GM23248 (cell line): ENCODE measurements around the gene FCN1. TPM values are rescaled to one million over a fixed set of nuclear protein-coding genes. Genes with fewer than 3 reads are reported as not detected.

Experiments
- DNase-seq: peaks from one replicate; pipeline ENCODE4 v3.0.0-alpha.2; 2015
- H2AFZ ChIP-seq: fragments of 200-600 bp; sonication (generic); 2 replicates; pipeline ENCODE4 v1.6.1; 2016; ENCODE audit warnings: antibody characterized with exemption
- H3F3A ChIP-seq: fragments of 200-600 bp; sonication (generic); 2 replicates; pipeline ENCODE4 v1.6.1; 2016; ENCODE audit warnings: mild to moderate bottlenecking, antibody characterized with exemption, mixed run types; ENCODE audit not compliant: insufficient read depth
- H3K27ac ChIP-seq: fragments of 200-600 bp; sonication (generic); 2 replicates; pipeline ENCODE4 v1.5.1; 2016; ENCODE audit warnings: mild to moderate bottlenecking
- H3K27me3 ChIP-seq: fragments of 200-600 bp; sonication (generic); replicated peaks from 2 replicates; pipeline ENCODE4 v1.6.1; 2016; ENCODE audit warnings: mild to moderate bottlenecking; ENCODE audit not compliant: insufficient read depth
- H3K36me3 ChIP-seq: fragments of 200-600 bp; sonication (generic); 2 replicates; pipeline ENCODE4 v1.6.1; 2016; ENCODE audit warnings: low read depth, mild to moderate bottlenecking
- H3K4me1 ChIP-seq: fragments of 200-600 bp; sonication (generic); 2 replicates; pipeline ENCODE4 v1.6.1; 2016; ENCODE audit warnings: mild to moderate bottlenecking; ENCODE audit not compliant: insufficient read depth
- H3K4me2 ChIP-seq: fragments of 200-600 bp; sonication (generic); one replicate; pipeline ENCODE4 v1.6.1; 2016; ENCODE audit warnings: mild to moderate bottlenecking; ENCODE audit not compliant: unreplicated experiment
- H3K4me3 ChIP-seq: fragments of 200-600 bp; sonication (generic); 2 replicates; pipeline ENCODE4 v1.5.1; 2016; ENCODE audit warnings: mild to moderate bottlenecking
- H3K79me2 ChIP-seq: fragments of 200-600 bp; sonication (generic); 2 replicates; pipeline ENCODE4 v1.6.1; 2016; ENCODE audit warnings: mild to moderate bottlenecking; ENCODE audit not compliant: insufficient read depth
- H3K9ac ChIP-seq: fragments of 200-600 bp; sonication (generic); 2 replicates; pipeline ENCODE4 v1.6.1; 2016; ENCODE audit warnings: mild to moderate bottlenecking
- H3K9me2 ChIP-seq: fragments of 200-600 bp; sonication (generic); 2 replicates; pipeline ENCODE4 v1.6.1; 2016; ENCODE audit warnings: mixed run types, mild to moderate bottlenecking, moderate library complexity; ENCODE audit not compliant: insufficient read depth
- H3K9me3 ChIP-seq: fragments of 200-600 bp; sonication (generic); one replicate; pipeline ENCODE4 v1.6.1; 2017; ENCODE audit warnings: low read depth
- H4K20me1 ChIP-seq: fragments of 200-600 bp; sonication (generic); 2 replicates; pipeline ENCODE4 v1.6.0; 2016; ENCODE audit not compliant: insufficient read depth
- EZH2 ChIP-seq: fragments of 200-600 bp; sonication (generic); IDR thresholded peaks from 2 replicates; pipeline ENCODE4 v1.6.1; 2018; ENCODE audit warnings: antibody characterized with exemption, mild to moderate bottlenecking; ENCODE audit not compliant: insufficient read depth, poor library complexity, severe bottlenecking
- EZH2phosphoT487 ChIP-seq: fragments of 200-600 bp; sonication (generic); IDR thresholded peaks from 2 replicates; pipeline ENCODE4 v1.6.1; 2018; ENCODE audit warnings: antibody characterized with exemption, moderate library complexity, mild to moderate bottlenecking, low read depth; ENCODE audit not compliant: insufficient read depth
- WGBS, 2 experiments: methylation state at CpG; one replicate each; pipeline ENCODE4 v1.1.6; 2015 to 2017; ENCODE audit warnings: low lambda C conversion rate in 2 of 2, low coverage in 1 of 2; ENCODE audit errors: missing lambda C conversion rate in 2 of 2; 5-methylcytosine and 5-hydroxymethylcytosine counted together
- in situ Hi-C: fragments of 300-500 bp; cut with MboI; formaldehyde crosslinking; loops from 2 replicates; pipeline ENCODE4 v1.15.0; 2020
- polyA plus RNA-seq: library from polyadenylated mRNA; unstranded; fragments of >200 nt; fragmentation: Nextera tagmentation; extraction: Ambion mirVana; gene quantifications from 2 replicates; pipeline ENCODE4 v1.2.1, GENCODE V29; 2016
- total RNA-seq: library from RNA; depleted of rRNA; stranded (reverse); fragments of >200 nt; shearing (Covaris generic); gene quantifications from 2 replicates; pipeline ENCODE4 v1.2.3, GENCODE V29; 2014

Gene FCN1
- total and polyA plus RNA-seq, 2 experiments from 2014 or later = not detected

- peaks cover 19% of the 10 kb centered on the region for H3K27me3 ChIP-seq
- in situ Hi-C loops = no loop called here
Observed at GRCh38 chr9:134915046-134915985, 2.4 kb downstream of the FCN1 start.

GRCh38 chr9:134914501-134914834, 3.2 kb downstream of the FCN1 start:
- H3K9ac ChIP-seq = no peak overlapping the region

More at GRCh38 chr9:134915046-134915985, 2.4 kb downstream of the FCN1 start:
- H2AFZ ChIP-seq = no peak overlapping the region
- no peak overlapping the region for H3K9ac ChIP-seq
- no peak overlapping the region for H3K27ac ChIP-seq
- peaks cover 5% of the 10 kb centered on the region for H3K9me3 ChIP-seq
- TF ChIP-seq EZH2 (no peak), EZH2phosphoT487 (no peak)
- no peaks in the 10 kb centered on the region for H3K36me3 ChIP-seq
- no peaks in the 10 kb centered on the region for H3F3A ChIP-seq
- H3K9me2 ChIP-seq = no peaks in the 10 kb centered on the region
- WGBS, 2 experiments = 41 to 53% methylated on average over 20 to 26 of the region's 26 CpGs
- no peaks in the 10 kb centered on the region for H3K79me2 ChIP-seq
- H4K20me1 ChIP-seq = no peaks in the 10 kb centered on the region
- H3K4me2 ChIP-seq = no peak overlapping the region
- no peak for DNase-seq
- H3K4me3 ChIP-seq = no peak overlapping the region
- H3K4me1 ChIP-seq = no peaks in the 10 kb centered on the region

GRCh38 chr9:134913713-134914500, 3.8 kb downstream of the FCN1 start:
- in situ Hi-C loops = no loop called here

More at GRCh38 chr9:134914501-134914834, 3.2 kb downstream of the FCN1 start:
- Histone ChIP-seq H3K9me2 (no peaks in the 10 kb centered on the region), H3K9me3 (no peaks in the 10 kb centered on the region), H4K20me1 (no peaks in the 10 kb centered on the region), H3K36me3 (no peaks in the 10 kb centered on the region), H3K4me1 (no peaks in the 10 kb centered on the region), H3K4me3 (no peak overlapping the region), H3K79me2 (no peaks in the 10 kb centered on the region), H3K27me3 (peaks cover 19% of the 10 kb centered on the region), H2AFZ (no peak overlapping the region), H3K27ac (no peak overlapping the region), H3K4me2 (no peak overlapping the region), H3F3A (no peaks in the 10 kb centered on the region)
- WGBS, 2 experiments = 40 to 41% methylated on average over 6 to 7 of the region's 7 CpGs
- no peak for DNase-seq
- TF ChIP-seq EZH2phosphoT487 (no peak), EZH2 (no peak)
- in situ Hi-C loops = no loop called here

GRCh38 chr9:134913041-134913712, 4.5 kb downstream of the FCN1 start:
- WGBS, 2 experiments = 63 to 65% methylated on average over 13 to 21 of the region's 22 CpGs

More at GRCh38 chr9:134913713-134914500, 3.8 kb downstream of the FCN1 start:
- Histone ChIP-seq H3K9ac (no peak overlapping the region), H2AFZ (no peak overlapping the region), H3K36me3 (no peaks in the 10 kb centered on the region), H3K27me3 (peaks cover 19% of the 10 kb centered on the region), H3K9me2 (no peaks in the 10 kb centered on the region), H3K4me1 (no peaks in the 10 kb centered on the region), H3K27ac (no peak overlapping the region), H4K20me1 (no peaks in the 10 kb centered on the region), H3K9me3 (no peaks in the 10 kb centered on the region), H3K4me3 (no peak overlapping the region), H3K4me2 (no peak overlapping the region), H3K79me2 (no peaks in the 10 kb centered on the region), H3F3A (no peaks in the 10 kb centered on the region)
- WGBS, 2 experiments = 58 to 67% methylated on average over 22 to 23 of the region's 23 CpGs
- DNase-seq = no peak
- no peak for TF ChIP-seq EZH2phosphoT487
- no peak for TF ChIP-seq EZH2

More at GRCh38 chr9:134913041-134913712, 4.5 kb downstream of the FCN1 start:
- no peak overlapping the region for H3K9ac ChIP-seq
- no peak for DNase-seq
- H3K27ac ChIP-seq = no peak overlapping the region
- H4K20me1 ChIP-seq = no peaks in the 10 kb centered on the region
- no peaks in the 10 kb centered on the region for H3K36me3 ChIP-seq
- no peaks in the 10 kb centered on the region for H3K79me2 ChIP-seq
- no peaks in the 10 kb centered on the region for H3K9me3 ChIP-seq
- H3K27me3 ChIP-seq = peaks cover 19% of the 10 kb centered on the region
- no peaks in the 10 kb centered on the region for H3K4me1 ChIP-seq
- H3K9me2 ChIP-seq = no peaks in the 10 kb centered on the region
- H2AFZ ChIP-seq = no peak overlapping the region
- in situ Hi-C loops = no loop called here
- no peak overlapping the region for H3K4me3 ChIP-seq
- TF ChIP-seq EZH2 = no peak
- TF ChIP-seq EZH2phosphoT487 = no peak
- no peak overlapping the region for H3K4me2 ChIP-seq
- H3F3A ChIP-seq = no peaks in the 10 kb centered on the region
